HK-2 (cell line): ENCODE measurements around the gene CD6.

Experiments
- DNase-seq: peaks from one replicate; pipeline ENCODE4 v3.0.0-alpha.2; 2018; ENCODE audit not compliant: unreplicated experiment

Gene CD6

DNA sequence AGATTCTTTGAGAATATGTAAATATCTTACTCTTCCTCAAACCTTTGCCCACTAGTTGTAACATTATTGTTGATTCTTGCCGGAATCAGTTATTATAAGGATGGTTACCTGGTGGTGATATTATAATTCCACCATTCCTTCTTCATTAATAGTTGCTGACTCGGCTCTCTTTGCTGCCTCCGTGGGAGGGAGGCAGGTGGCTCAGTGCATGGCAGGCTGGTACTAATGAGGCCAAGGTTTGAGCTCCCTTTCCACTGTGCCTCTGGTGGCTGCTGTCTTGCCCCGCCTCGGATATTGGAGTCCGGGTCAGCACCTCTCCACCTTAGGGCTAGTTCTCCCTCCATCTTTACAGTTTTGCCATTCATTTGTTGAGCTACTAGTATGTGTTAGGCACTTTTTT is 12.7 kb downstream of the CD6 start:
- no peak for DNase-seq

DNA sequence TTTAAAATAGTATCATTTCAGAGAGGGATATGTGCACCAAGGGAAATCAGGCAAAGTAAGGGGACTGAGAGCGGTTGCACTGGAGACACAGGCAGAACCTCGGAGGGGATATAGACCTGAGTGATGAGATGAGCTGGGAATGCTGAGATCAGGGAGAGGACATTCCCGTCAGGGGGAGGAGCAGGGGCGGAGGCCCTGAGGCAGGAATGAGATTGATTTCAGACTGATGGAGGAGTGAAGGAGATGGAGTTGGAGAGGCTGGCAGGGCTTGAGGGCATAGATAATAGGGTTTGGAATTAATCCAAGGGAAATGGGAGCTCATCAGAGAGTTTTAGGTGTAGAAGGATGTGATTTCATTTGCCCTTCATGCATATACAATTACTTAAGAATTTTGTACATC is 13.2 kb downstream of the CD6 start:
- no peak for DNase-seq

DNA sequence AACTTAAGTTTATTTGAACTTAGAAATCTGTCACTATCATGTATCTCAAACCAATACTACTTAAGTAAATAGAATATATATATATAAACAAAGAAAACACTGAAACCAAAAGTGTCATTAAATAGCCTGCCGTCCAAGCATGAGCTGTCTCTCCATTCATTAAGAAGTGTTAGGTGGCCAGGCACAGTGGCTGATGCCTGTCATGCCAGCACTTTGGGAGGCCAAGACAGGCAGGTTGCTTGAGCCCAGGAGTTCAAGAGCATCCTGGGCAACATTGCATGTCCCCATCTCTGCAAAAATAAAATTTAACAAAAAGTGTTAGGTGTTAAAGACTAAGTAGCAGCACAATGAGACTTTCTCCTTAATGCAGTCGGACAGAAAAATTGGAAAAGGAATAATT is 14.0 kb downstream of the CD6 start:
- no peak for DNase-seq

DNA sequence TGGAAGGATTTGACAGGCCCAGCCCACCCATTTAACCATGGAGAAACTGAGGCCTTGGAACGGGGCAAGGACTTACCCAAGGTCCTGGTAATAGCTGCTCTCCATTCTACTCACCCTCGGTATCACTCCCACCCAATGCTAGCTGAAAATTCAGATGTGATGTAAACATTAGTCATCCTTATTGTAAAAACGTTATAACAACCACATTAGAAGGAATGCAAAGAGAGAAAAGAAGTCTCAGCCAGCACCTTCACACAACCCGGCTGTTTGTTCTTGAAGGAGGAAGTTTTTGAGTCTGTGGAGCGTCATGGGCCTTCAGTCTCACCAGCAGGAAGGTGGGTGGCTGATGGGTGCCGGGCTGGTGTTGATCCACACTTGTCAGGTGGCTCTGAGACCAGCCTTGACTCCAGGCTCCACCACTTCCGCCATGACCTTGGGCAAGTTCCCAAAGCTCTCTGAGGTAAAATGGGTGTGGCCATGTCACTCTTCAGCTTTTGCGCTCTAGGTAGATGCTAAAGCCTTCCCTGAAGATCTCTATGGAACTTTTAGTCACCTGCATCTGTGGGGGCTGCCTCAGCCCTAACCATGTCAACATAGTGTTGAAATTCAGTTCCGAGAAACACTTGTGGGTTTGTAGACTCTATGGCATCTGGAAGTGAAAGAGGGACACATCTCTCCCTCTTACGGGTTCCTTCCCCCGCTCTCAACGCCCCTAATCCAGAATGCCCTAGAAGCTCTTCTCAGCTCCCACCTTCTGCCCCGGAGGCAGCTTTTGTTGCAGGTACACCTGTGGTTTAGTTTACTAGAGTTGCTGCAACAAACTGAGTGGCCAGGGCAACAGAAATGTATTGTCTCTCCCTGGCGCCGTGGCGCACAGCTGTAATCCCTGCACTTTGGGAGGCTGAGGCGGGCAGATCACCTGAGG is 14.8 kb downstream of the CD6 start:
- no peak for DNase-seq

DNA sequence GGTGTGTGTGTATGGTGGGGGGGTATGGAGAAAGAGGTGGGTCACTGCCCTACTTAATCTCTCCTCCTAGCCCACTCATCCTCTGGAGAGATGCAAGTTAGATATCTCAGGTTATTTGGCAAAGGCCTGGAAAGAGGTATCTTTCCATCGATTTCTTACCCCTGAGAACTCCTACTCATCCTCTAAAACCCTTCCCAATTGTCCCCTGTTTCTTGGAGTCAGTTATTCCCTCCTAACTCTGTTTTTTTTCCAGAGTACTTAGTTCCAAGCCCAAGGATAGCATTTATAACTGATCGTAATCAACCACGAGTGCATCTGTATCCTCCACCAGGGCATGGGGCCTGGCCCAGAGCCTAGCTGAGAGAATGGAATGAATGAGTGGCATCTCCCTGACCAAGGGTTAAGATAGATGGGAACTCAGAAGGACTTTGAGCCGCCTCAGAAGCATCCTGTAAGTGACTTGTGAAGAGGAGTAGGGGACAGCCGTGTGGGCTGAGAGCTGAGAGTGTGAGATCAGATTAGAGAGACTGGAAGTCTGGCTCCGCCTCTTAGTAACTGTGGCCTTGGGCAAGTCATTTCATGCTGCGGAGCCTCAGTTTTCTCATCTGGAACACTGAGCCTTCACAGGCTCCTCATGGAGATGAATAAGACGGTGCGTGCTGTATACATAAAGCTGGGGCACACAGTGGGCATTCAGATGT is 16.2 kb downstream of the CD6 start:
- no peak for DNase-seq

DNA sequence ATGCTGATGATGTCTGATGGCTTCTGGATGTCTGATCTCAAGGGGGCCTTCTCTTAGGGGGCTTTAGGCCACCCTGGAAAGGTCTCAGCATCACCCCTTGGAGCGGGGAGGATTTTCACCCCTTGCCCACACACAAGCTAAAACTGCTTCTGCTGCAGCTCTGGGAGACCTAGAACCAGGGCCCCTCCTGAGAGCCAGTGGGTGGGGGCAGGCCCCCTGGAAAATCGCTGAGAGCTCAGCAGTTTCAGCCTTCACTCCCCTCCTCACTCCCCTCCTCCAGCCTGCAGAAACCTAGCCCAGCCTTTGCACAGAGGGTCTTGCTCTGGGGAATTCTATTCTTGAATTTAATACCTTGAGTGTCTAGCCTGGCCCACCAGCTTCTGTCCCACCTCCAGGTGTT is 17.2 kb downstream of the CD6 start:
- DNase-seq, result no peak

DNA sequence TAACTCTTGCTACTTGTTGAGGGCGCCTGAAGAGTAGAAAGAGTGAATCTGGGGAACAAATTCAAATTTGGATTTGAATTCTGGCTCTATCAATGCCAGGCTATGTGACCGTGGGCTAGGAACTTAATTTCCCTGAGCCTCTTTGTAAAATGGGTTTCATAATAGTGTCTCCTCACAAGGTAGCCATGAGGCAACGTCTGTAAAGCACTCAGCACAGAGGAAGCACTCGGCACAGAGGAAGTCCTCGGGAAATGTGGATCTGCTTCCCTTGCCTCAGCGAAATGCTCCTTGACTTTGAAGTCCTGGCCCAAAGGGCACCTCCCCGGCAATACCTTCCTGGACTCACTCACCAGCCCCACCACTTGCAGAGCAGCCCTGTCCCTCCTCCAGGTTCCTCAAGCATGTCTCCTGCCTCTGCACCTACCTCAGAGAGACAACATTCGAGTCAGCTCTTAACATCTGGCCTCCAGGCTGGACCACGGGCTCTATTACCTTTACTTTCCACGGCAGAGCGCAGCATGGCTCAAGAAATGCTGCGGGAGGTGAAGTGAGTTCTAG is 17.7 kb downstream of the CD6 start:
- no peak for DNase-seq

DNA sequence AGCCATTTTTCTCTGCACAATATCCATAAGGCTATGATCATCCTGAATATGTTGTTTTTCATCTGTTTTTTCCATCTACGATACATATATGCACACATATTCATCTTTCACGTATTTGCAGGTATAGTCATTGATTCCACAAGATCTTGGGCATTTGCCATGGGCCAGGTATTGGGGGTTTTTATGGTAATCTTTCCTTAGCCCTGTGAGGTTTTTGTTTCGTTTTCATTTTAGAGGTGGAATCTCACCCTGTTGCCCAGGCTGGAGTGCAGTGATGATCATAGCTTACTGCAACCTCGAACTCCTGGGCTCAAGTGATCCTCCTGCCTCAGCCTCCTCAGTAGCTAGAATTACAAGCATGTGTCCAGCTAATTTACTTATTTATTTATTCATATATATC is 20.0 kb downstream of the CD6 start:
- DNase-seq, result no peak

DNA sequence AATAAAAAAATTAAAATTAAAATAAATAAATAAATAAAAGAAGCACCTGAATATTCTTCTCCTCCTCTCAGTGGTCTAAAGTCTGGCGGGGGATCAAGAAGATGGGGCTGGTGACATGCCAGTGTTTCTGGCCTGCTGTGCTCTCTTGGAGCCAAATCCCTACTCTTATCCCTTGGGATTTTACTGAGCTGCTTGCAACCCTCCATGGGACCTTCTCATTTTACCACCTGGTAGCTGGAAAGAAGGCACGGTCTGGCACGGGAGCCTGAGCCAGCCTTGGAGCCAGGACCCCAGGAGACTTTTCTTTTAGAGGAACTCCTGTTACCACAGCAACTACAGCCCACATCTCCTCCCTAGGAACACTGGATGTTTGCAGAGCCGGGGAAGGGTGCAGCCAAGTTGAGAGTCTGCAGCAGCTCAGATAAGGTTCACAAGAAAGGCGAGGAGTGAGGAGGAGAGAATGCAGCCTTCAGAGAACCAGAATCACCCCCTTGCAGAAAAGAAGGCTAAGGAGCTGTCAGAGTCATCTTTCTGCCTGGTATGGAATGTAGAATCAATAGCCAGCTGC is 21.4 kb downstream of the CD6 start:
- no peak for DNase-seq

DNA sequence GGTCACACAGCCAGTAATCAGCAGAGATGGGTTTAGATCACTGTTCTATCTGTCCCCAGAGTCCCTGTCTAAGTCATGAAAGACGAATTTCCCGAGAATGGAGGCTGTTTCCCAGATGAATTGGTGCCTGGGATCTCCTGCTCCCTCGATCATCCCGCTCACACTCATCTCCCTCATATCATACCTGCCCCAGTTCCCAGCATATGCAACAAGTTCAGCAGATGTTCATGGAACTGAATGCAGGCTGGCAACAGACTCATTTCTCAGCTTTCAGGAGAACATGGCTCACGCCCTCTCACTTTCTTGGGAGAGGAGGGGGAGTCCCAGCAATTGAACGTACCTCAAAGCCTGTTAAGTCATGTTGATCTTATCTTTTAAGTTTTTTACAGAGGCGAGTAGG is 22.1 kb downstream of the CD6 start:
- DNase-seq, result no peak

DNA sequence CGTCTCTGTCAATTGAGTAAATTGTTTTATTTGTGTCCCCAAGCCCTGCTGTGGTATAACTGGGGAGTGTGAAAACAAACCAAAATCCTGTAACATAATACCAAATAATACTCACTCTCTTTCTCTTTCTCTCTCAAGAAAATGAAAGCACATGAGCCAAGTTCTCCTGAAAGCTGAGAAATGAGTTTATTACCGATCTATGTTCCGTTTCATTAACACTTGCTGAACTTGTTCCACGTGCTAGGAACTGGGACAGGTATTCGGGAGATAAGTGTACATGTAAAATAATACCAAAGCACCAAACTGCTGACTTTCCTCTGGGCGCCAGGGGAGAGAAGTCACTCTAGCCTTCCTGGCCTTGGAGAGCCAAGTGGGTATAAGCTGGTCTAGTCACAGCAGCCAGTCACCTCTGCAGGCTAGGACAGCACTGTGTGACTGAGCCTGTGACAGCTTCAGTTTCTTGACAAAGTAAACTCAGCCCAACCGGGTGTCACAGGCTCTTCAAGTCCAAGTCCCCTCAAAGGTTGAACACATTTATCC is 23.1 kb downstream of the CD6 start:
- DNase-seq, result no peak

DNA sequence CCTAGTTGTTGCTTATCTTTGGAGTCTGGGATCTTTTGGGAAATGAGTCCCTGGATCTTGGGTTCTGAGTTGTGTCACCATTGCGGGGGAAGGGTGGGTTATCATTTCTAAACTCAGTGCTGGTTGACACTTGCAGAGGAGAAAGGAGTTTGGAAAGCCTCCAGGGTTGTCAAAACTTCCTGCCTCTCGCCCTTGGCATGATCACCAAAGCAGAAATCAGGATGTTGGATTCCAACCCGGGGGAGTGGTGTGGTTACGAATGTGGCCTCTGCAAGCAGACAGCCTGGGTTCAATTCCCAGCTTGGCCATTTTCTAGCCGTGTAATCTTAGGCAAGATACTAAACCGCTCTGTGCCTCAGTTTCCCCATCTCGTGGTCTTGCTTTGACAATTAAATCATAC is 24.3 kb downstream of the CD6 start:
- no peak for DNase-seq

DNA sequence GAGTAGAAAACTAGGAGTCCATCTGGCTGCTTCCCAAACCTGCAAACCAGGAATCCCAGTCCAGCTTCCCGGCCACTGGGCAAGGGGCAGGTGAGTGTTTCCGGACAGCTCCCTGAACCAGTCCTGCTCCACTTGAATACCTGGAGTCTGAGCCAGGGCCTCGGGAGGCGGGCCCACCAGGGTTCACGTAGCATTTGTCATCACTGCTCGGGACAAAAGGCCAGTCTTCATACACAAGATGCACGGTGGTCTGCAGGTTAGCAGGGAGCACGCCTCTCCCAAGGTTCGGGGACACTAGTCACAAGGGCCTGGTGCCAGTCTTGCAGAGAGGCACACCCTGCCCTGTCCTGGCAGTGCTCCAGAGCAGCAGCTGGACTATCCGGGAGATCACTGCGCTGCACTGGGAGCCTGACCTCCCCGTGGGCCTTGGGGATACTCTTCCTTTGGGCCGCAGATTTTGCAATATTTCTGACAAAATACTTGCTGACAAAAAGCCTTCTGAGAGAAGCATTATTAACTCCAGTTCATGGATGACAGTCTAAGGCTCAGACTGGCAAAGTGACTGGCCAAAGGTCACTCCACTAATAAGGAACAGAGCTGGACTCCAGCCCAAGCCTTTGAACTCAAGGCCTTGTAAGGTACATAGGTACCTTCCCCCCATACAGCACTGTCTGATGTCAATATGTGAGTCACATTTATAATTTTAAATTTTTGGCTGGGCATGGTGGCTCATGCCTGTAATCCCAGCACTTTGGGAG is 25.1 kb downstream of the CD6 start:
- no peak for DNase-seq

DNA sequence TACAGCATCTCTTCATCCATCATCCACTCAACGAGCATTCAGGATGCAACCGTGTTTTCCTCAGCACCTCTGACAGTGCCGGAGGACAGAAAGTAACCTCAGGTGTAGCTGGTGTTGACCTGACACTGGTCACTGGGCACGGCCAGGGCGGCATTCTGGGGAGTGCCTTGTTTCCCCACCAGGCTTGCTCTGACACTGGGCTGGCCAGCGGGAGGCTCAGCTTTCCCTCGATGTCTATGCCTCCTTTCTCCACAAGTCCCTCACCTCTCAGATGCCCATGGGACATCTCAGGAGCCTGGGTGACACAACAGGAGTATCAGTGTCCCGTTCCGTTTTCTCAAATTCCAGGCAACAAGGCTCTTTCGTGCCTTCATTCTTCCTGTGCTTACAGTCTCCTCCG is 28.9 kb downstream of the CD6 start:
- no peak for DNase-seq

DNA sequence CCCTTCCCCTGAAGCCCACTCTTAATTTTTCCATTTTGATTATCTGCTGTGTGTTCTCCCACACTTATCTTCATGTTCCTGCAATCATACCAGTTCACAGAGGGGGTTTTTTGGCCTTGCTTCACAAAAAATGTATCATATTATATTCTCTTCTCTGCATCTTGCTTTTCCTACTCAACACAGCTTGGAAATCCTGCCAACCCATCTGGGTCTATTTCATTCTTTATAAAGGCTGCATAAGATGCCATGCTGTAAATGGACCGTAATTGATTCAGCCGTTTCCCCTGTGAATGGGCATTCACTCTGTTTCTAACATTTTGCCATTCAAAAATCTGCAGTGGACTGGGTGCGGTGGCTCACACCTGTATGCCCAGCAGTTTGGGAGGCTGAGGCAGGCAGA is 30.5 kb downstream of the CD6 start:
- DNase-seq, result no peak

DNA sequence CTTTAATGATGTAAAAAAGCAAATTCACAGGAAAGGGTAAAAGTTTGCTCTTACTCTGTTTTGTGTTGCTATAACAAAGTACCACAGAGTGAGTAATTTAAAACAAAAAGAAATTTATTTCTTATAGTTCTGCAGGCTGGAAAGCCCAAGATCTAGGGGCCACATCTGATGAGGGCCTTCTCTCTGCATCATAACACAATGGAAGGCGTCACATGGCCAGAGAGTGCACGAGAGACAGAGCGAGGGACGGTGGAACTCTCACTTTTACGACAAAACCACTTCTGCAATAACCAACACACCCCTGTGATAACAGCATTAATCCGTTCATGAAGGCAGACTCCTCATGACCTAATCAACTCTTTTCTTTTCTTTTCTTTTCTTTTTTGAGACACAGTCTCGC is 31.1 kb downstream of the CD6 start:
- no peak for DNase-seq

DNA sequence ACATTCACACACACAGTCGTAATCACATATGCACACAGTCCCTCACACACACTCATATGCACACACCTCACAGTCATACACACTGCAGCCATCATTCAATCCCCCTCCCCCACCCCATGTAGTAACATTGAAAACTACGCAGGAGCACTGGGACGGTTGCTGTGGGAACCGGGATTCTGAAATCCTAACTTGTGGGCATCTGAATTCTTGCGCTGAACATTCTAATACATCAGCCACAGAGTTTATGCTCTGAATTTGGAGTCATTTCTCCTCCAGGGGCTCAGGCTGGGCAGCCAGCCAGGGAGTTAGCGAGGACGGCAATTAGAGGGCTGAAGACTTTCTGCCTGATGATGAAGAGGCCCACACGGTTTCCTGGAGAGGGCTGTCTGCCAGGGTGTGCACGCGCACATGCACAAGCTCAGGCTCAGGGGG is 32.7 kb downstream of the CD6 start:
- DNase-seq, result no peak

DNA sequence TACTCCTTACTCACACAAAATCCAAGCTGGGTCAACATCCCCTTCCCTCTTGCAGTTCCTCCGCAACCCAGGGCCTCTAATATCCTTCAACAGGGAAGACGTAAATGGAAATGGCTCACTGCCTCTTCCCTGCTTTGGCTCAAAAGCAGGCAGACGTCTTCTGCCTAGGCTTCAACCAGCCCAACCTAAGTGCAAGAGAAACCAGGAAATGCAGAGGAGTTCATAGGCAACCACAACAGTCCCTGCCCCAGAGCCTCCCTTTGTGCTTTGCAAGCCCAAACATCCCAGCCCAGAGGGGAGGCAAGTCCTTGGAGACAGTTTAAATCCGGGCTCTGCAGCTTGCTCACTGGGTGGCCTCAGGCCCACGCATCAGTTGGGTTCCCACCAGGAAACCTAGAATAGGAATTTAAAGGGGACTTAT is 33.3 kb downstream of the CD6 start:
- no peak for DNase-seq

DNA sequence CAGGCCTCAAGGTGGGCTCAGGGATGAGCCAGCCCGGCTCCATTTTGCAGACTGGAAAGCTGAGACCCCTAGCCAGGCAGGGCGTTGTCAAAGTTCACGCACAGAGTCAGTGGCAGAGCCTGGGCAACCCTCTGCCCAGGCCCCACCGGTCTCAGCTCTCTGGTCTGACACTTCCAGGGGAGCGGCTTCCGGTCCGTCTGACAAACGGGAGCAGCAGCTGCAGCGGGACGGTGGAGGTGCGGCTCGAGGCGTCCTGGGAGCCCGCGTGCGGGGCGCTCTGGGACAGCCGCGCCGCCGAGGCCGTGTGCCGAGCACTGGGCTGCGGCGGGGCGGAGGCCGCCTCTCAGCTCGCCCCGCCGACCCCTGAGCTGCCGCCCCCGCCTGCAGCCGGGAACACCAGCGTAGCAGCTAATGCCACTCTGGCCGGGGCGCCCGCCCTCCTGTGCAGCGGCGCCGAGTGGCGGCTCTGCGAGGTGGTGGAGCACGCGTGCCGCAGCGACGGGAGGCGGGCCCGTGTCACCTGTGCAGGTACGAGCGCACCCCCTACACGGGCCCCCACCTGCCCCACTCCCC is 36.0 kb downstream of the CD6 start:
- DNase-seq, result no peak

DNA sequence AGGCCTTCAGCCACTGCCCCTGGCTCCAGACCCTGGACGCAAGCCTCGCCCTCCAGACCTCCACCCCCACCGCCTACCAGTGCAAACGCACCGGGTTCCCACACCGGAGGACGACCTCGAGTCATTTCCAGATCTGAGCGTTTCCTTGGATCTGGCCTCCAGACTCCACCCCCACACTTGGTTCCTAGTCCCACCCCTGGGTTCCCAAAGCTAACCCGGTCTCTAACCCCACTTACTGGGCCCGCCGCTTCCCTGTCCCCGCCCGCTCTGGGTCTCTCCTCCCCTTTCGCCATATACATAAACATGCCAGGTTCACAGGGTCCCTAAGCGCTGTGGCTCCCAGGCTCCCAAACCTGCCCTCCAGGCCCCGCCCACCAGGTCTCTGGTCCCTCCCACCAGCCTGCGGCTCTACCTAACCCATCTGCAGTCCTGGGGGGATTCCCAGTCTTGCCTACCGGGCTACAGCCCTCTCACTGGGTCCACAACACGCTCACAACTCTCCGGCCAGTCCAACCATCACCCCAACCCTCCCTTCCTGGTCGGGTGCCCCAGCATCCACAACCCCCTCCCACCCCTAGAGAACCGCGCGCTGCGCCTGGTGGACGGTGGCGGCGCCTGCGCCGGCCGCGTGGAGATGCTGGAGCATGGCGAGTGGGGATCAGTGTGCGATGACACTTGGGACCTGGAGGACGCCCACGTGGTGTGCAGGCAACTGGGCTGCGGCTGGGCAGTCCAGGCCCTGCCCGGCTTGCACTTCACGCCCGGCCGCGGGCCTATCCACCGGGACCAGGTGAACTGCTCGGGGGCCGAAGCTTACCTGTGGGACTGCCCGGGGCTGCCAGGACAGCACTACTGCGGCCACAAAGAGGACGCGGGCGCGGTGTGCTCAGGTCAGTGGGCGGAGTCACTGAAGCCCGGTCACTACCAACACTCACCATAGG is 36.7 kb downstream of the CD6 start:
- DNase-seq, result no peak
